Stimulated activated CD4-positive, alpha-beta T cell treated with anti-CD3 and anti-CD28 coated beads, Interleukin-12 subunit alpha, Interleukin-12 subunit beta, amount 100 ng/mL, for 4 hours (primary cell): Measurements from ENCODE around the gene TMOD2.

Source experiments
- DNase-seq: peaks from one replicate; pipeline ENCODE4 v3.0.0-alpha.2; 2020

Gene TMOD2

DNA sequence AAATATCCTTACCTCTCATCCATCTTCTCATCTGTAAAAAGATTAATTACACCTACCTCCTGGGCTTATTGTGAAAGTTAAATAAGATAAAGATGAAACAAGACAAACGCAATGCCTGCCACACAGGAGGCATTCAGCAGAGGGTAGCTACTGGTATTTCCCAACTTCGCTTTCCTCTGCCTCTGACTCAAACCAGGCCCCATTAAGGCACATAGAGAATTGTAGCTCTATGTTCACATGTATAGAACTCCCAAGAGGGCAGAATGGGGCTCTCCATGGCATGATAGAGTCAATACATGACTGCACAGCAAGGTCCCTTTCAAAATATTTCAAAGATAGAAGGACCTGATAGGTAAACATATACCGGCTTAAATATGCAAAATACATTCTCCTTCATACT lies 15.3 kb upstream of the TMOD2 start:
- no peak for DNase-seq

DNA sequence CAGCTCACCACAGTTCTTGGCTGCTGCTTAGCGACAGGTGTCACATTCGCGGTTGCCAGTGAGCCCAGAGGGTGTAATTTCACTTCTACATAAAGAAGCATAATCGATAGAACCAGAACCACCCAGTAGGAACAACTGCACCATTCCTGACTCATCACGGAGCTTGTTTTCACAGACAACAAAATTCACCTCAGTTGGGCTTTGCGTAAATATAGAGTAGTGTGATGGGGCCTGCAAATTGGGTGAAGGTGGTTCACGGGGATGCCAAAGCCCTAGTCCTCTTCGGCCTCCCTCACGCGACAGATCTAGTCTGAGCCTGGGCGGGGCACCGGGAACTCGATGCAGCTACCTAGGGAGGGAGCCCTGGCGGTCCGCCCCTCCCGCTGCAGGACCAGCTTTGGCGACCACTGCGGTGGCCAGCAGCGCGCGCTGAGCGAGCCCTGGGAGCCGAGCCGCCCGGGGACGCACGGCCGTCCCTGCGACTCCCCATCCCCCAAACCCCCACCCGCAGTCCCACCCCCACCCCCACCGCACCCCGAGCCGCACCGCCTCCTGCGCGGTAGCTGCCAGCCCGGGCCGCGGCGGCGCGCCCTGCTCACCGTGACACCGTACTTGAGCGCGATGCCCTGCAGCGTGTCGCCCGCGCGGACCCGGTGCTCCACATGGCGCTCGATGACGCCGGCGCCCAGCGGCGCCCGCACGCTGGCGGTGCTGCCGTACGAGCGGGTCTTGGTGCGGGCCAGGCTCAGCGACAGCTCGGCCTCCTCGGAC lies 14.5 kb upstream of the TMOD2 start:
- DNase-seq = peak; percentile 49

DNA sequence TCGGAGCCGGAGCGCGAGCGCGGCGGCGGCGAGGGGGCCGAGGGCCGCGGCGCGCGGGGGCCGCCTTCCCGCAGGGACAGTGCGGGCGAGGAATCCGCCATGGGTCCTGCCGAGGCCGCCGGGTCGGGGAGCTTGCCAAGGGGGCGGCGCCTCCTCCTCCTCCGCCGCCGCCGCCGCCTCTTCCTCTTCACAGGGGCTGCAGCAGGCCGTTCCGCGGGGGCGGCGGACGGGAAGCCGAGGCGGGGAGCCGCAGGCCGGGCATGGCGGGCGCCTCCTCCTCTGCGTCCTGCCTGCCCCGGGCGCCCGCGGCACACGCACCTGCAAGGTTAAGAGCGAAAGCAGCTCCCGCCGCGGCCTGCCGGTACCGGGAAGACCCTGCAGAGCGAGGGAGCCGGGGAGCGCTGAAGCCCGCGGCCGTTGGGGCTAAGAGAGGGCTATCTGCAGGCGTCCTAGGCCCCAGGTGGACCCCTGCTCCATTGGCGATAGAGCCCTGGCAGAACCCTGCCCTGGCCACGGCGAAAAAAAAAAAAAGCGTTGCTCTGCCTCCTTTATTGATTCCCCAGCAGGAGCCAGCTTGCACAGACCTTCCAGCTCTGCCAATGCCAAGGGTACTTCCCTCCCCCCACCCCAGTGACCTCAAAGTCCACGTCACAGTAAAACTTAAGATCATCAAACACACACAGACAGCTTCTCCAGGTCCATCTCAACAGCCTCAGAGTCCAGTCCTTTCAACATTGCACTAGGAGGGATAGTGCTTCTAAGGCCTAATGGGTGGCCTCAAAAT lies 13.7 kb upstream of the TMOD2 start, which contains the start of gene LYSMD2:
Gene LYSMD2 (minus strand): TSS at position 134 of the 784 bp plus-strand sequence. CDS start 33 bp downstream, at position 101.
- peak; percentile 71 for DNase-seq

DNA sequence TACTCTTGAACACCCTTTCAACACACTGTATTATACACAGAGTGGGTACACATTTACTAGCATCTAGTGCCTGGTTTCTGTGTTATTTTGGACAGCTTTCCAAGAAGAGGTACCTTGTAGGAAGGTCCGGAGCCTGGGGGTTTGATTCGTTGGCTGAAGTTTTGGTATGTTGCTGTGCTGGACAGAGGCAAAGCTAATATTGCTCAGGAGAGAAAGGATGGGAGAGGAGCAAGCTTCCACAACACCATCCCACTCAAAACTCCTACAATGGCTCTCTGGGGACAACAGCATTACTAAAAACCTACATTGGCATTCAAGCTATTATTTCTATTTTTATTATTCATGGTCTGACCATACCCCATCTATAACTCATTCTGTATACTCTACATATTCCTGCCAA lies 12.8 kb upstream of the TMOD2 start:
- DNase-seq = no peak

DNA sequence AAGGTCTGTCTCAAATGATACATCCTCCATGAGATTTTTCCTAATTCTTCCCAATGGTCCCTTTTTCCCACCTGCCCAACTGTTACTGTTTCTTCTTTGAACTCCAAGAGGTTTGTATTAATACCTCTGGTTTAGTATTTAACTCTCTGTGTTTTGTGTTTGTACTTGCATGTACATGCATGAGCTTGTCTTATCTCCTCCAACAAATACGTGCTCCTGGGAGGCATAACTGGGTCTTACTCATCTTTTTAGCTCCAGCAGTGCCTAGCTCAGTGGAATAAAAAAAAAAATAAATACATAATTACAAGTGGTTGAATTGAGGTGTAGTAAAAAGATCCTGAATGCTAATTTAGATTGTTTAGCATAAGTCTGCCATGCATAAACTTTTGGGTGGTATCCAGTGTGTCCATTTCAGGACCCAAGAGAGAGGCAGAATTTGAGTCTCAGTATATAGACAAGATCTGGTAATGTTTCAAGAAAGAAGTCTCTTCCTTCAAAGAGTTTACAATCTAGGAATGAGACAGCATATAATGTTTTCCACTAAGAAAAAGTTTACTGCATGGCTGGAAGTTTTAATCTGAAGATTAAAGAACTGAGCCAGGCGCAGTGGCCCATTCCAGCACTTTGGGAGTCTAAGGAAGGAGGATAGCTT lies 12.2 kb upstream of the TMOD2 start:
- DNase-seq = no peak

DNA sequence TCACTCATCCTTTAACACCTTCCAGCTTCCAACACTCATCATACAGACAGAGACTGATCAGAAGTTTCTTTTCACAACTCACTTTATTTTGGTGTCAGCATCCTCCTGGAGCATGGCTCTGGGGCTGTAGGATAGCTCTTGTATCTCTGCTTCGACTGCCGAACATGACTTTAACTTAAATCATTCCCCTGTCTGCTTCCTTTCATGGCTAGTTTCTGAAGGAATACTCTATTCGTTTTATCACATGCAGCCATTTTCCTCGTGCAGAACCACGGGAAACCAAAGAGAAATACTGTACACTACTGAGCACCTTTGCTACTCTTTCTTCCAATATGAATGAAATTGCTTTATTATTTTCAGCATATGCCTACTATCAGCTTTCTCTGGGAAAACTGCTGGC lies 2.1 kb upstream of the TMOD2 start:
- no peak for DNase-seq

DNA sequence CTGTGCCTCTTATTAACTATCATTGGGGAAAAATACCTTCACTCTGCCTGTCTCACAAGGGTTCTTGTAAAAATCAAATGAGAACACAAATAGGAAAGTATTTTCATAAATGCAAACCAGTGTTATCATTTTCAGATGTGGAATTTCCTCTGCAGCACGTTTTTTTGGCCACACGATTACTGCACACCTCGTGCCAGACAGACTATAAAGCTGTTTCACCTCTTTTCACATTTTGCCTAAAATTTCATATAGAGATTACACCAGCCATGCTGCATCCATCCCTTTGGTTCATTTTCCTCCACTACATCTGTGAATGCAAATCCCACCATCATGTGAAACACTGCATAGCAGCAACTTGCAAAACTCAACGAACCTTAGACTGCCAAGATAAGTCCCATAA lies 1.2 kb upstream of the TMOD2 start:
- DNase-seq = no peak

DNA sequence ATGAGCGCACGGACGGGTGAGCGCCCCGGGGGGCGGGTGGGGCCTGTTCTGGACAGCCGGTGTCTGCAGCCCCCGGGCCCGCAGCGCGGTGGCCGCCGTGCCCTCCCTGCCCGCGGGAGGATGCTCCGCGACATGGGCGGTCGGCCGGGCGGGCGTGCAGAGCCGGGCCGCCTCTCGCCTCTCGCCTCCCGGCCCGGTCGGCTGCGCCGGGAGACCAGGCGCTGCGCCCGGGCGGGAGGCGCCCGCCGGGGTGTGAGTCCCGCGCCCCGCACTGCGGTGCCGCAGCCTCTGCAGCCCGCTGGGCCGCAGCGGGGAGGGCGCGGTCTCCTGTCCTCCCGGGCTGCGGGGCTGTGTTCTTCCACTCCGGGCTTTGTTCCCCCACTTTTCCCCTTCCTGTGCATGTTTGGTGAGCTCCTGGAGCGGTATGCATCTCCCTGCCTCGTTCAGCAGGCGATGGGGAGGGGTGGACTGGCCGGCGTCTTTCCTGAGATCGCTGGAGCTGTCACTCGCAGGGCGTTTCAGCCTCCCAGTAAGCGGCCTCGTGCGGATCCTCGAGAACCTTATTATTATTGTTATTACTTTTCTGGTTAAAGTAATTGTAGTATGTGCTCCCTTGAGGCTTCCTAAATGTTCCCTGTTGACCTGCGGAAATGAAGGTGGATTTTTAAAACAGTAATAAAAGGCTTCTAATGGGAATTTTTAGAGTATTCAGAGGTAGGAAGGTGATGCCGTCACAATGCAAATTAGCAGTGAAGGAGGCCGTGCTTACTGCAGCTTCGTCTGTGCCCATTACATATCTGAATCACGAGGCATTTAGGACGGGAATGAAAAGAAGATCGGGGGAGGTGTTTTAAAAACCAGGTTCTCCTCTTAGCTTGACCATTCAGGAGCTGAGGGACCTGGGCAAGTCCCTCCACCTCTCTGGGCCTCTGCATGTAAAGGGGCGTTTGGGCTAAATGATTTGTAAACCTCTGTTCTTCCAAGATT lies 593 bp downstream of the TMOD2 start:
- DNase-seq = no peak

DNA sequence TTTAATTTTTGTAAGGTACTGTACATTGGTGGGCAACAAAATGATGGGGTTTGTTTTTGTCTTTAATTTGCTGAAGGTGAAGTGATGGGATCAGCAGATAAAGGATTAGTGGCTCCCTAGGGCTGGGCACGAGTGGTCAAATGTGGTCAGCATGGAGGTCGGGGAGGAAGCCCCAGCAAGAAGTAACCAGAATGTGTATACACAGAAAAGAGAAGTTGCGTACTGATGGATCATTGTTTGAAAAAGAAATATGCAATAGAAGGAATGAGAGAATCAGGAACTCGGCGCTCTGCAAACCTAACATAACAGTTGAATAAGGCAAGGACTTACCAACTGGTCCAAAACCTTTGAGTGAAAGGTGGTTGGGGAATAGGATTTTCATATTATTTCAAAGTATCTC lies 1.5 kb downstream of the TMOD2 start:
- no peak for DNase-seq

DNA sequence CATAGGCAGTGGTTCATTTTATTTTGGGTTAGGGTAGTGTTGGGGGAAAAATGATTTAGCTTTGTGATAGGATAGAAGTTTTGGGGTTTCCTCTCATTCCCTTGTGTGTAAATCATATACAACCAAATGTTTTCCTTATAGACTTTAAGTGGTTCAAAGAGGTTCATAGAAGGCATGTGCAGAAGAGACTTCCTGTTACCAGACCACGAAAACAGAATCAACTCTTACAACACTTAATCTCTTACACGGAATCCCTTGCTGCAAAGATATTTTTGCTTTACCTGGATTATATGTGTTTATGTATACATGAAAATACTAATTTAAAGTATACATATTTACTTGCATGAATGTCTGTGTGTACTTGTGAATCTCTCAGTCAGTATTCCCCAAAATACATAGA lies 2.9 kb downstream of the TMOD2 start:
- DNase-seq = no peak

DNA sequence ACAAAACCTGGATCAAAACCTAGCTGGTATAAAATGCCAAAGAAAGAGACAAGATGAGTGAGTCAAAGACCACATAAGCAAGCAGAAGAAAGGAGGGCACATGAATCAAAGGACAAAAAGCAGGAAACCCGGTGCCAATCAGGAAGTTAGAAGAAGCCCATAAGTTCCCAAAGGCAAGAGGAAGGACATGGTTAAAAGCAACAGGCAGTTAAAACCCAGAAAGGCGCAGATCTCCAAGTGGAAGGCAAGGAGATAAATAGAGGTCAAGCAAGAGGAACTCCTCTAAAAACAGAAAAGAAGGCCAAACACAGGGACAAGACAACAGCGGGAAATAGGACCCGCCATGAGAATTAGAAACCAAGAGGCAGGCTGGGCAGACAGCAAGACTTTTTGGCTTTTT lies 4.4 kb downstream of the TMOD2 start:
- DNase-seq = no peak

DNA sequence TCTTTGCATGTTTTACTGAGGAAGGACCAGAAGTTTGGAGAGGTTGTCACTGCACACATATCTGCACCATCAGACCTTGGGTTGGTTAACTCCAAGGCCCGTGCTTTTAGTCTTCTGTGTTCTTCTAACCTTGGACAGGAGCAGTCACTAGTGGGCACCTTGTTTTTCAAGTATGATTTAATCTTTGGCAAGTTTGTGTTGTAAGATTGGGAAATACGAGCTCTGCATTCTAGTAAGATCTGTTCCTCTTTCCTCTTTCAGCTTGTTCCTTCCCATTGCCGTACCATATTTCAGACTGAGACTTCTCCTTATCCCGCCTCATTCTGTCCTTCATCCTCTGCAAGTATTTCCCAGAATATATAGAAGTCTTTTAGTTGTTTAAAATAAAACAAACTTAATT lies 5.1 kb downstream of the TMOD2 start:
- no peak for DNase-seq

DNA sequence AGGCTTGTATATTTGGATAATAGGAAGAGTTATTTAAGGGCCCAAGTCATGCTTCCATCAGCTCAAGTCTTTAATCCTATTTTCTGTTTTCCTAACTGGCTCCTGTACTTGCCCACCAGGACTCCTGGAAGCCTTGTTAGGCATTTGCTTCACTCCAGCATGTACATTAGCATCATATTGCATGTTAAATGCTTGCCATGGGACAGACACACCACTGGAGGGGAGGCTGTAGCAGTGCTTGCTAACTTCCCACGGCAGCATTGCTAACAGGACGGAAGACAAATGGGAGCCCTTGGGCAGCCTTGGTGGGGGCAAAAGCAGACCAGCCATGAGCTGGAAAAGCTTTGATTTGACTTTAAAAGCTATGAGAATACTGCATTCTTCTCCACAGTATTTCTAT lies 6.1 kb downstream of the TMOD2 start:
- DNase-seq = no peak

DNA sequence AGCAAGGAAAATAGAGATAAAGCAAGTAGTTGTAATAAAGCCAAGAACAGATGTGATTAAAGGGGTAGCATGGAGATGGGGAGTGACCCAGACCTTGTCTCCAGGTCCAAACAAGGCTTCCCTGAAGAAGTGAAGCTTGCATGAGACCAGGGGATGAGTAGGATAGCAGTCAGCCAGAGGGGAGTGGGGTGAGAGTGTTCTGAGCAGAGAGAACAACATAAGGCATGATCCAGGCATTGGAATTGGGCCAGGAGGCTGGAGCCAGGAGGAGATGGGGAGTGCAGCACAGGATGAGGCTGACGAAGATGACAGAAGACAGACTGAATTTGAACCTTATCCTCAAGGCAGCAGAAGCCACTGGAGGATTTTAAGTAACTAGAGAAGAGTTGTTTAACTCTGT lies 7.2 kb downstream of the TMOD2 start:
- no peak for DNase-seq

DNA sequence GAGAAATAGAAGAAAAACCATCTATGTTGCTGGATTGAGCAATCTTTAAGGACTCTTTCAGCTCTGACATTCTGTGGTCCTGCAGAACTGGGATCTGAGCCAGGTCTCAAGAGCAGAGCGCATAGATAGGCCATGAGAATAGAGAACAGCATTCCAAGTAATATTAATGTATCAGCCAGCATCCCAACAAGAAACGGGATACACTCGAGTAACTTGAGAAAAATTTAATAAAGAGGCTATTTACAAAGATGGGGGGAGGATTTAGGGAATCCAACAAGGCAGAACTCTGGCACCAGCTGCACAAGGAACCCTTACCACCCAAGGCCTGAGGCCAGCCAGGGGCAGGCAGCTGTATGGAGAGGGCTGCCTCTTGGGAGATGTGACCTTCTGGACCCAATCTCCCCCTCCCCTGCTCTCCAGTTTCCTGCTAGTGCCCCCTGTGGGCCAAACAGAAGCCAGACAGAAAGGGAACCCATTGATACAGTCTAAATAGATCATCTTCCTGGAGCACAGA lies 8.2 kb downstream of the TMOD2 start:
- no peak for DNase-seq

DNA sequence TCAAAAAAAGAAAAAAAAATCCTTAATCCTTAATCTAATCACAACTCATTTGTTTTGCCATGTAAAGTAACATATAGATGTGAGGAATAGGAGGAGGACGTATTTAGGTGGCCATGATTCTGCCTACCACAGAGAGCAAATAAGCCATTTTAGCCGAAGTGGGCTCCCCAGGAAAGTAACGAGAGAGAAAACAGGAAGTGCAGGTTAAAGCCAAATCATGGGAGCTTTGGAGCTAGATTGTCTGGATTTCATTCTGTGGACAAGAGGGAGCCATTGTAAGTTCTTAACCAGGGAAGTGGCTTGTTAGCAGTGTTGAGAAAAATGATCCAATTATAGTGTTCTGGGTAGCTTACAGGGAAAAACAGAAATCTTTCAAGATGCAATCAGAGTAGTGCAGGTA lies 9.4 kb downstream of the TMOD2 start:
- DNase-seq = no peak

DNA sequence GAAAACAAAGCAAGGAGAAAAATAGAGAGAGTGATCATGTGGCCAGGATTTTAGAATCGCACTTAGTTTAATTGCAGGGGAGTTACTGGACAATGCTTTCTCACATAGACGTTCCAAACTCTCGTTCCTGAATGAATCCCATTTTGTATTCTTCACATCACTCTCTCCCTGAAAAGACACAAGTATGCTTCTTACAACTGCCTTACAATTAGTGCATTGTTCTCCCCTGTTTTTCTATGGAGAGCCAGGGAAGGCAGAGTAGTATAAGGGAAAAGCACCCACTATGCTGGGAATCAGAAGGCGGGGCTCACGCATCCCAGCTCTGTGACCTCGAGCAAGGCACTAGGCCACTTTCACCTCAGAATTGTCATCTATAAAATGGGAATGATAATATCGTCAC lies 14.4 kb downstream of the TMOD2 start:
- DNase-seq = no peak

DNA sequence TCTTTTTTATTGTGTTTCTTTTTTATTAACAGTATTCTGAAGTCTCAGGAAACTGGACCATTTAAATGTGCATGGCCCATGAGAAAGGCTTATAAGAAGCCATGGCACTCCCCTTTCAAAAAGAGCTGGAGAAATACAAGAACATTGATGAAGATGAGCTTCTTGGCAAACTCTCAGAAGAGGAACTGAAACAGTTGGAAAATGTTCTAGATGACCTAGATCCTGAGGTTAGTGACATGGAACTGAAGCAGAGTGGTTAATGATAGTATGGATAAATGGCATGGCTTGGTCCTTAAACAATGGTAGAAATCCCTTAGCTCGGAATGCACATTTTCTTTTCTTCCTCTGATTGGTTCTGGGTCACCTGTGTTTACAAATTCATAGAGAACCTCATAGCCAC lies 14.9 kb downstream of the TMOD2 start:
- no peak for DNase-seq

DNA sequence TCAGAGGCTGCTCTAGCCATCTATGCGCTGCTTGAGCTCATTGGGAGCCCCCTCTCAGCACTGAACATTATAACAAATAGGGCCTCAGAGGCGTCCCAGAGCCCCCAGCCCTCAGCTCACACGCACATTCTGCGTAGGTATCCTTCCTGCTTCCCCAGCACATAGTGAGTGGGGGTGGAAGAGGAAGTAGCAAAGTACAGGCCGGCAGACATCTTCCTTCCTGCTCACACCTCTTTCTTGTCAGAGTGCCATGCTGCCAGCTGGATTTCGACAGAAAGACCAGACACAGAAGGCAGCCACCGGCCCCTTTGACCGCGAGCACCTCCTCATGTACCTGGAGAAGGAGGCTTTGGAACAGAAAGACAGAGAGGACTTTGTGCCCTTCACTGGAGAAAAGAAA lies 16.6 kb downstream of the TMOD2 start:
- DNase-seq = no peak

DNA sequence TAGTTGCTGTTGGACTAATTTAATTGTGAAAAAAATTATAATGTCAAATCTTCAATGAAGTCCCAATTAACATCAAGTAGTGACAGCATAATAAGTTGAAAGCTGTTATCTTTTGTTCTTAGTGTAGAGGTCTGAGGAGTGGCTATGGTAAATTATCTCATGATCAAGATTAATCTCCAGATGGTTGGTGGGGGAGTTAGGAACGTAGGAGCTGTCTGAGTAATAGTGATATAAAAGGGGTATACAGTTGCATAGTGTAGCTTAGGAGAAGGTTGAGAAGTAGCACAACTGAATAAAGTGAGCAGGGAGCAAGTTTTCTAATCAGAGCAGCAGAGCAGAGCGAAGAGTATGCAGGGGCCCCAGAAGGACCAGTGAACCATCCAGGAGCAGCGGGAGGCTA lies 19.5 kb downstream of the TMOD2 start:
- DNase-seq = no peak

DNA sequence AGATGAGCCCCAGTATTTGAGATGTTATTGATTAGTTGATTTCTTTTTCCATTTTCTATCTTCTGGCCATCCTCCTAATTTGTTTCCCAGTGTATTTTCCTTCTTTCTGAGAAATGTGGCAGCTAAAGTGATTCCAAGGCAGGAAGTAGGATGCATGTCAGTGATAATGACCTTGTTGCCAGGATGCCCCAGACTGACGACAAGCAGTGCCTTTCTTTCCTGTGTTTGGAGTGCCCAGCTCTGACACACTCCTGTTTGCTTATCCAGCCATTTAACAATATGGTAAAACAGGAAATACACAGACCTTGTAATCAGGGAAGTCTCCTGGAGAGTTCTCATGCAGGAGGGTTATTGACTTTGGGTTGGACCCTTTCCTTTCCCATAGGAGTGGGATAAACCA lies 20.4 kb downstream of the TMOD2 start:
- no peak for DNase-seq

DNA sequence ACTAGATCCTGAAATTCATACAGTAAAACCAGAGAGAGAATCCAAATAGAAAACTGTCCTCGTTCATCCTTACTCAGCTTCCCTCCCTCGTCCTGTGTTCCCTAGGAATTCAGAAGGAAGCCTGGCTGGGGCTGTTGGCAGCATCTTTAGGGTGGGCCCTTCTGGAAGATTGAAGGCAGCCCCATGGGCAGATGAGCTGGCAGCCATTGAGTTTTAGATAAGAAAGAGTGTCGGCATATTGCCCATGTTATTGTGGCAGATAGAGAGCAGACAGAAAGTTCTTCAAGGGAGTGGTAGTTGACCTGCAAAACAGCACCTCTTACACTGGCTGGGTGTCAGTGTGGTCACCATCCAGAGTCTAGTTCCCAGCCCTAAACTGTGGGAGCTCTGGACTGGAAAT lies 23.5 kb downstream of the TMOD2 start:
- DNase-seq = no peak
